Neural cell (in vitro differentiated cells): ENCODE measurements around the gene TGFBR3L. TPM values are rescaled to one million over a fixed set of nuclear protein-coding genes. Genes with fewer than 3 reads are reported as not detected.

ENCODE experiments used
- H2AFZ ChIP-seq: fragments of 200-600, 300-800 bp; sonication (generic), shearing (Covaris generic); 2 replicates; pipeline ENCODE4 v1.6.0; 2014; ENCODE audit warnings: low read depth, mild to moderate bottlenecking, antibody characterized with exemption, low read length, moderate library complexity
- H3F3A ChIP-seq: fragments of 200-600 bp; shearing (Covaris generic); 2 replicates; pipeline ENCODE4 v1.6.1; 2016; ENCODE audit warnings: mild to moderate bottlenecking, moderate library complexity, mixed read lengths, antibody characterized with exemption, low read length; ENCODE audit not compliant: insufficient read depth, poor library complexity, severe bottlenecking
- H3K27ac ChIP-seq: fragments of 200-600, 300-800 bp; sonication (generic), shearing (Covaris generic); 2 replicates; pipeline ENCODE4 v1.5.1; 2014; ENCODE audit warnings: mild to moderate bottlenecking, low read length, moderate library complexity
- H3K27me3 ChIP-seq: fragments of 300-800, 200-600 bp; sonication (generic), shearing (Covaris generic); 2 replicates; pipeline ENCODE4 v1.6.0; 2014; ENCODE audit warnings: mild to moderate bottlenecking, low read depth, low read length, moderate library complexity; ENCODE audit not compliant: insufficient read depth
- H3K36me3 ChIP-seq: fragments of 300-800, 200-600 bp; sonication (generic), shearing (Covaris generic); 2 replicates; pipeline ENCODE4 v1.5.1; 2014; ENCODE audit warnings: mild to moderate bottlenecking, antibody characterized with exemption, low read length, moderate library complexity; ENCODE audit not compliant: insufficient read depth
- H3K4me2 ChIP-seq: fragments of 300-800, 200-600 bp; sonication (generic), shearing (Covaris generic); 2 replicates; pipeline ENCODE4 v1.6.0; 2014; ENCODE audit warnings: mild to moderate bottlenecking, low read length
- H3K4me3 ChIP-seq: fragments of 300-800, 200-600 bp; sonication (generic), shearing (Covaris generic); 2 replicates; pipeline ENCODE4 v1.5.1; 2014; ENCODE audit warnings: mild to moderate bottlenecking, low read length, moderate library complexity
- H3K79me2 ChIP-seq: fragments of 200-600 bp; shearing (Covaris generic); replicated peaks from 2 replicates; pipeline ENCODE4 v1.6.0; 2014; ENCODE audit warnings: mild to moderate bottlenecking, low read length, moderate library complexity; ENCODE audit not compliant: insufficient read depth
- H3K9ac ChIP-seq: fragments of 300-800, 200-600 bp; sonication (generic), shearing (Covaris generic); 2 replicates; pipeline ENCODE4 v1.6.1; 2016; ENCODE audit warnings: mild to moderate bottlenecking, low read length, mixed read lengths
- H3K9me2 ChIP-seq: fragments of 200-600 bp; shearing (Covaris generic); 2 replicates; pipeline ENCODE4 v1.6.1; 2016; ENCODE audit warnings: mild to moderate bottlenecking, low read length, mixed read lengths; ENCODE audit not compliant: insufficient read depth
- H3K9me3 ChIP-seq: fragments of 200-600, 300-800 bp; sonication (generic), shearing (Covaris generic); 2 replicates; pipeline ENCODE4 v1.6.1; 2016; ENCODE audit warnings: mild to moderate bottlenecking, mixed run types, low read length, moderate library complexity, mixed read lengths
- H4K20me1 ChIP-seq: fragments of 200-600 bp; shearing (Covaris generic); 2 replicates; pipeline ENCODE4 v1.6.1; 2016; ENCODE audit warnings: mild to moderate bottlenecking, mixed run types; ENCODE audit not compliant: insufficient read depth
- EP300 ChIP-seq: fragments of 450-650 bp; conservative IDR thresholded peaks from 2 replicates; pipeline ENCODE4 v1.6.1; 2014; ENCODE audit warnings: antibody characterized with exemption, mild to moderate bottlenecking, moderate library complexity; ENCODE audit not compliant: poor library complexity, severe bottlenecking
- EZH2 ChIP-seq: fragments of 200-600, 300-800 bp; shearing (Covaris generic), sonication (generic); IDR thresholded peaks from 2 replicates; pipeline ENCODE4 v1.6.1; 2014; ENCODE audit warnings: antibody characterized with exemption, low read length, borderline replicate concordance, mild to moderate bottlenecking; ENCODE audit not compliant: insufficient read depth, poor library complexity, severe bottlenecking
- MXI1 ChIP-seq: fragments of 450-650 bp; conservative IDR thresholded peaks from 2 replicates; pipeline ENCODE4 v1.6.1; 2014; ENCODE audit warnings: antibody characterized with exemption, mild to moderate bottlenecking; ENCODE audit not compliant: poor library complexity, severe bottlenecking
- POLR2AphosphoS5 ChIP-seq: IDR thresholded peaks from 2 replicates; pipeline ENCODE4 v1.6.1; 2012
- RAD21 ChIP-seq: fragments of 450-650 bp; conservative IDR thresholded peaks from 2 replicates; pipeline ENCODE4 v1.6.1; 2014; ENCODE audit warnings: antibody characterized with exemption, mild to moderate bottlenecking, moderate library complexity
- SMC3 ChIP-seq: fragments of 450-650 bp; conservative IDR thresholded peaks from 2 replicates; pipeline ENCODE4 v1.6.1; 2014; ENCODE audit warnings: antibody characterized with exemption, mild to moderate bottlenecking, moderate library complexity; ENCODE audit not compliant: poor library complexity
- TAF1 ChIP-seq: IDR thresholded peaks from 2 replicates; pipeline ENCODE4 v1.6.1; 2012; ENCODE audit warnings: low read depth
- polyA plus RNA-seq: library from polyadenylated mRNA; depleted of rRNA; stranded (reverse); fragments of >200 nt; gene quantifications from 2 replicates; pipeline ENCODE4 v1.2.3, GENCODE V29; 2014
- TF ChIP-seq, protein P1 (sequence below): IDR thresholded peaks from 2 replicates; pipeline ENCODE4 v1.6.1; 2012; ENCODE audit warnings: borderline replicate concordance
- TF ChIP-seq, protein P2 (sequence below): fragments of 450-650 bp; IDR thresholded peaks from 2 replicates; pipeline ENCODE4 v1.5.1; 2014; ENCODE audit warnings: antibody characterized with exemption, mild to moderate bottlenecking, moderate library complexity; ENCODE audit not compliant: poor library complexity, severe bottlenecking

Gene TGFBR3L
- polyA plus RNA-seq, 1 donor from 2014 or later = not detected

DNA sequence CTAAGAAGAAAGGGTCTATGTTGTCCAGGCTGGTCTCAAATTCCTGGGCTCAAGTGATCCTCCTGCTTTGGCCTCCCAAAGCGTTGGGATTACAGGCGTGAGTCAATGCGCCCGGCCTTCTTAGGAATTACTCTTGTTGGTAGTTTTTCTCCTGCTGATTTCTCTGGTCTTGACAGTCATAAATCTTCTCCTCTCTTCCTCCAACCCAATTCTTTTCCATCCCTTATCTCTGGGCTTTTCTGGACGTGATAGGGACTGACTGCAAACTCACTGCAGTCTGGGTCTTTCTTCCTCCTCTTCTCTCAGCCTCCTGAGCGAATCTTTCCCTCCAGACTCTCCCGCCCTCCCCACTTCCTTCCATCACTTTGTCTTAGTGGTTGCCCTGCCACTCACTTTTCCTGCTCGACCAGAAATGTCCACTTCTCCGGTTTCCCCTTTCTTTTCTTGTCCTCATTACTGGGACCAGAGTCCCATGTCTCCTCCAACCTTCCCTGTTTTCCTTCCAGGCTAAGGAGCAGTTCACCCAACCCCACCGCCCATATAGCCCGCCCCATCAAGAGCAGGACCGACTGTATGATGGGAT lies 50.7 kb downstream of the TGFBR3L start:
- TF ChIP-seq POLR2AphosphoS5 (no peak), MXI1 (no peak), RAD21 (no peak), EZH2 (no peak), EP300 (no peak), TAF1 (no peak), SMC3 (no peak)
- TF ChIP-seq, protein P1, sequence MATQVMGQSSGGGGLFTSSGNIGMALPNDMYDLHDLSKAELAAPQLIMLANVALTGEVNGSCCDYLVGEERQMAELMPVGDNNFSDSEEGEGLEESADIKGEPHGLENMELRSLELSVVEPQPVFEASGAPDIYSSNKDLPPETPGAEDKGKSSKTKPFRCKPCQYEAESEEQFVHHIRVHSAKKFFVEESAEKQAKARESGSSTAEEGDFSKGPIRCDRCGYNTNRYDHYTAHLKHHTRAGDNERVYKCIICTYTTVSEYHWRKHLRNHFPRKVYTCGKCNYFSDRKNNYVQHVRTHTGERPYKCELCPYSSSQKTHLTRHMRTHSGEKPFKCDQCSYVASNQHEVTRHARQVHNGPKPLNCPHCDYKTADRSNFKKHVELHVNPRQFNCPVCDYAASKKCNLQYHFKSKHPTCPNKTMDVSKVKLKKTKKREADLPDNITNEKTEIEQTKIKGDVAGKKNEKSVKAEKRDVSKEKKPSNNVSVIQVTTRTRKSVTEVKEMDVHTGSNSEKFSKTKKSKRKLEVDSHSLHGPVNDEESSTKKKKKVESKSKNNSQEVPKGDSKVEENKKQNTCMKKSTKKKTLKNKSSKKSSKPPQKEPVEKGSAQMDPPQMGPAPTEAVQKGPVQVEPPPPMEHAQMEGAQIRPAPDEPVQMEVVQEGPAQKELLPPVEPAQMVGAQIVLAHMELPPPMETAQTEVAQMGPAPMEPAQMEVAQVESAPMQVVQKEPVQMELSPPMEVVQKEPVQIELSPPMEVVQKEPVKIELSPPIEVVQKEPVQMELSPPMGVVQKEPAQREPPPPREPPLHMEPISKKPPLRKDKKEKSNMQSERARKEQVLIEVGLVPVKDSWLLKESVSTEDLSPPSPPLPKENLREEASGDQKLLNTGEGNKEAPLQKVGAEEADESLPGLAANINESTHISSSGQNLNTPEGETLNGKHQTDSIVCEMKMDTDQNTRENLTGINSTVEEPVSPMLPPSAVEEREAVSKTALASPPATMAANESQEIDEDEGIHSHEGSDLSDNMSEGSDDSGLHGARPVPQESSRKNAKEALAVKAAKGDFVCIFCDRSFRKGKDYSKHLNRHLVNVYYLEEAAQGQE = no peak
- TF ChIP-seq, protein P2, sequence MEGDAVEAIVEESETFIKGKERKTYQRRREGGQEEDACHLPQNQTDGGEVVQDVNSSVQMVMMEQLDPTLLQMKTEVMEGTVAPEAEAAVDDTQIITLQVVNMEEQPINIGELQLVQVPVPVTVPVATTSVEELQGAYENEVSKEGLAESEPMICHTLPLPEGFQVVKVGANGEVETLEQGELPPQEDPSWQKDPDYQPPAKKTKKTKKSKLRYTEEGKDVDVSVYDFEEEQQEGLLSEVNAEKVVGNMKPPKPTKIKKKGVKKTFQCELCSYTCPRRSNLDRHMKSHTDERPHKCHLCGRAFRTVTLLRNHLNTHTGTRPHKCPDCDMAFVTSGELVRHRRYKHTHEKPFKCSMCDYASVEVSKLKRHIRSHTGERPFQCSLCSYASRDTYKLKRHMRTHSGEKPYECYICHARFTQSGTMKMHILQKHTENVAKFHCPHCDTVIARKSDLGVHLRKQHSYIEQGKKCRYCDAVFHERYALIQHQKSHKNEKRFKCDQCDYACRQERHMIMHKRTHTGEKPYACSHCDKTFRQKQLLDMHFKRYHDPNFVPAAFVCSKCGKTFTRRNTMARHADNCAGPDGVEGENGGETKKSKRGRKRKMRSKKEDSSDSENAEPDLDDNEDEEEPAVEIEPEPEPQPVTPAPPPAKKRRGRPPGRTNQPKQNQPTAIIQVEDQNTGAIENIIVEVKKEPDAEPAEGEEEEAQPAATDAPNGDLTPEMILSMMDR = no peak
- H4K20me1 ChIP-seq = no peaks in the 10 kb centered on the region
- no peak overlapping the region for H3K4me2 ChIP-seq
- H3K9ac ChIP-seq = no peak overlapping the region
- H2AFZ ChIP-seq = no peak overlapping the region
- H3F3A ChIP-seq = no peaks in the 10 kb centered on the region
- no peak overlapping the region for H3K4me3 ChIP-seq
- H3K79me2 ChIP-seq = no peaks in the 10 kb centered on the region
- H3K27me3 ChIP-seq = no peaks in the 10 kb centered on the region
- no peak overlapping the region for H3K27ac ChIP-seq
- H3K36me3 ChIP-seq = no peaks in the 10 kb centered on the region
- H3K9me3 ChIP-seq = no peaks in the 10 kb centered on the region
- H3K9me2 ChIP-seq = no peaks in the 10 kb centered on the region

DNA sequence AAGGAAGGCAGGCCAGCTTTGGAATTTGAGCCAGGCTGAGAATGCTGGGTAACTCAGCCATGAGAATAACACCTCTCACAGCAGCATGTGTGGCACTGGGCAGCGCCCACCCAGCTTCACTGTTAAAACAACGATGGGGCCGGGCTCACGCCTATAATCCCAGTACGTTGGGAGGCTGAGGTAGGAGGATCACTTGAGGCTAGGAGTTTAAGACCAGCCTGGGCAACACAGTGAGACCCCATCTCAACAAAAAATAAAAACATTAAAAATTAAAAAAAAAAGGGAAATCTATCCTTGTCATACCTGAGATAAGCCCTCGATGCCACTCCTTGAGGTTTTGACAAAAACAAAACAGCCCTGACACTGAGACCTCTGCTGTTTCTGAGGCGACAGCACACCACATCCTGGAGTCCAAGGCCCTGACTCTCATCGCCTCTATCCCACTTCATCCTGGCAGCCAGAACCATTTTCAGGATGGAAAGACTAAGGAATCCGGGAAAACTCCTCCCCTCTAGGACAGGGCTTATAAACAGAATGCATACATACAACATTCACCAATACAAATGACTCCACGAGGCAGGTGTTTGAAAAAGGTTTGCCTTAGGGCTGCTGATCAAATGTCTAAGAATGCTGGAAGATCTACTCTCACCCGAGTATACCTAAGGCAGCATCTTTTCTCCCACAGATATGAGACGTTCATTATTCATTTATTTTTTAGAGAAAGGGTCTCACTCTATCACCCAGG lies 51.5 kb downstream of the TGFBR3L start:
- H3K36me3 ChIP-seq = no peaks in the 10 kb centered on the region
- H2AFZ ChIP-seq = no peak overlapping the region
- H3K9ac ChIP-seq = no peak overlapping the region
- no peak overlapping the region for H3K27ac ChIP-seq
- no peak overlapping the region for H3K4me3 ChIP-seq
- H3K27me3 ChIP-seq = no peaks in the 10 kb centered on the region
- no peak overlapping the region for H3K4me2 ChIP-seq
- no peaks in the 10 kb centered on the region for H3F3A ChIP-seq
- no peaks in the 10 kb centered on the region for H3K9me2 ChIP-seq
- no peaks in the 10 kb centered on the region for H3K9me3 ChIP-seq
- no peaks in the 10 kb centered on the region for H3K79me2 ChIP-seq
- TF ChIP-seq SMC3 (no peak), TAF1 (no peak), POLR2AphosphoS5 (no peak), EP300 (no peak), MXI1 (no peak), EZH2 (no peak), RAD21 (no peak)
- TF ChIP-seq, protein P1 = no peak
- TF ChIP-seq, protein P2 = no peak
- no peaks in the 10 kb centered on the region for H4K20me1 ChIP-seq
